ENCODE data around the gene CCDC82. TPM values are rescaled to one million over a fixed set of nuclear protein-coding genes. Genes with fewer than 3 reads are reported as not detected.

CCDC82 gene
- total and polyA plus RNA-seq, 9 donors = 14.8 to 31.8 (median 23.0) TPM

DNA sequence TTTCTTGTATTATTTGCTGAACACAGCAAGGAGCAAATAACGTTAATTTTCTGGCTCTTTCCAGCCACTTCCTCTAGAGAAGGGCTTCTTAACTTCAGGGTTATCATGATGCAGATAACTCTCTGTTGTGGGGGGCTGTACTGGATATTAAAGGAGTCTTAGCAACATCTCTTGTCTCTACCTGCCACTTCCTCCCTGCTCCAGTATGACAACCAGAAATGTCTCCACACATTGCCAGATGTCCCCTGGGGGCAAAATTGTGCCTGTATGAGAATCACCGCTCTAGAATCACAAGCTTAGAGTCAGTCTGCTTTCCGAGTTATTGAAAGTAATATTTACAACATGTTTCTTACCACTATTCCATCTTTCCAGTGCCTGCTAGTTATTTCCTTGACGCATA lies 6.9 kb upstream of the CCDC82 start:
- Histone ChIP-seq H3K36me3 (no peaks in the 10 kb centered on the region), H3K4me3 (no peak overlapping the region), H3K4me1 (ENCODE audit: insufficient read depth) (no peaks in the 10 kb centered on the region), H3K27me3 (no peaks in the 10 kb centered on the region), H3K27ac (no peak overlapping the region), H3K9me3 (no peaks in the 10 kb centered on the region)
- TF ChIP-seq, protein P1, sequence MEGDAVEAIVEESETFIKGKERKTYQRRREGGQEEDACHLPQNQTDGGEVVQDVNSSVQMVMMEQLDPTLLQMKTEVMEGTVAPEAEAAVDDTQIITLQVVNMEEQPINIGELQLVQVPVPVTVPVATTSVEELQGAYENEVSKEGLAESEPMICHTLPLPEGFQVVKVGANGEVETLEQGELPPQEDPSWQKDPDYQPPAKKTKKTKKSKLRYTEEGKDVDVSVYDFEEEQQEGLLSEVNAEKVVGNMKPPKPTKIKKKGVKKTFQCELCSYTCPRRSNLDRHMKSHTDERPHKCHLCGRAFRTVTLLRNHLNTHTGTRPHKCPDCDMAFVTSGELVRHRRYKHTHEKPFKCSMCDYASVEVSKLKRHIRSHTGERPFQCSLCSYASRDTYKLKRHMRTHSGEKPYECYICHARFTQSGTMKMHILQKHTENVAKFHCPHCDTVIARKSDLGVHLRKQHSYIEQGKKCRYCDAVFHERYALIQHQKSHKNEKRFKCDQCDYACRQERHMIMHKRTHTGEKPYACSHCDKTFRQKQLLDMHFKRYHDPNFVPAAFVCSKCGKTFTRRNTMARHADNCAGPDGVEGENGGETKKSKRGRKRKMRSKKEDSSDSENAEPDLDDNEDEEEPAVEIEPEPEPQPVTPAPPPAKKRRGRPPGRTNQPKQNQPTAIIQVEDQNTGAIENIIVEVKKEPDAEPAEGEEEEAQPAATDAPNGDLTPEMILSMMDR (IDR thresholded peaks at IDR 0.05) = no peak
- TF ChIP-seq EP300 (IDR thresholded peaks at IDR 0.05) (no peak), POLR2A (IDR thresholded peaks at IDR 0.05) (no peak)
- intact Hi-C loops (cut with DNase I) = no loop called here
- WGBS, 3 donors = 62 to 70% (median 65%) methylated on average over 4 of the region's 4 CpGs
- no peak for DNase-seq

DNA sequence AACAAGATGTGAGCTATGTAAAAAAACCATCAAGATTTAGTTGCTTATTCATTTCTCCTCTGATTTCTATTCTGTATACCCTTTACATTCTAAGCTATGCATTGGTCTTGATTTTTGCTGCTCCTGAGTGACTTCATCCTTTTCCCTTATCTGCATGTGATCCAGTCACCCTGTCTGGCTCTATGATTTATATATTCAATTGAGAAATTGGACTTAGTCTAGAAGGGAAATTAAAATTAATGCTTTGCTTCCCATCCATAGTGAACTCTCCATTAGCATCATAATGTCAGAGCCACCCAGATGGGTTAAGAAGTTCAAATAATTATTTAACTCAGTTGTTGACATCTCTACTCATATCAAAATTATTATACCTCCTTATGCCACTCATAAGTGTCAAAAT lies 5.1 kb upstream of the CCDC82 start:
- Histone ChIP-seq H3K27me3 (no peaks in the 10 kb centered on the region), H3K4me1 (ENCODE audit: insufficient read depth) (peaks cover 2% of the 10 kb centered on the region), H3K27ac (no peak overlapping the region), H3K36me3 (no peaks in the 10 kb centered on the region), H3K9me3 (no peaks in the 10 kb centered on the region), H3K4me3 (no peak overlapping the region)
- intact Hi-C loops (cut with DNase I) = no loop called here
- no peak for DNase-seq
- TF ChIP-seq, protein P1 (IDR thresholded peaks at IDR 0.05) = no peak
- TF ChIP-seq EP300 (IDR thresholded peaks at IDR 0.05) = no peak
- no peak for TF ChIP-seq POLR2A (IDR thresholded peaks at IDR 0.05)

DNA sequence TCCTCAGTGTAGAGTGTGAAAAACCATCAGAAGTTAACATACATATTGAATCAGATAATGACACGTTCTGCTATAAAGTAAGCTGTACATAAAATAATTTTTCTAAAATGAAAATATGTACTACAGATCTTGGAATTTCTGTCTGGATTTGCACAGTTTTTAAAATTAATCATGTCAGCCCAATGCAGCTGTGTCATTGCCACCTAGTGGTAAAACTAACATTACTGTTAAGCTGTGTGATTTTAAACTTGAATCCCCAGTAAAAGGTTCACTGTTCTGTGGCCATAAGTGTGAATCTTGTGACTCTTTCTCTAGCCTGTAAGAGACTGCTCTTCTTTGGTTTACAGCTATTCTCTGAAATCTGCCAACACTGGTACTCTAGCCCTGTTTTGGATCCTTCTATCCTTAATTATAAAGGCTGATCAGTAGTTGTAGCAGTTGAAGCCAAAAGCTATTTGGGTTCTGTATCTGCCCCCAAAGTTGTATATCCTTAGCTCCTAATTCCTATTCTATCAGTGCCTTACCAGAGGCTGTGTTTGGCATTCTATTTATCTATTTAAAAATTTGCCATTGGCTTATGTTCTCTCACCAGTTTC lies 4.1 kb upstream of the CCDC82 start:
- no peak overlapping the region for H3K4me3 ChIP-seq
- intact Hi-C loops (cut with DNase I) = no loop called here
- no peaks in the 10 kb centered on the region for H3K9me3 ChIP-seq
- TF ChIP-seq EP300 (IDR thresholded peaks at IDR 0.05) (no peak), POLR2A (IDR thresholded peaks at IDR 0.05) (no peak)
- TF ChIP-seq, protein P1 (IDR thresholded peaks at IDR 0.05) = peak; percentile 24 to 31 (median 25)
- peaks cover 2% of the 10 kb centered on the region for H3K4me1 ChIP-seq (ENCODE audit: insufficient read depth)
- WGBS, 3 donors = 7 to 22% (median 8%) methylated on average over 1 of the region's 1 CpG
- DNase-seq = no peak
- no peaks in the 10 kb centered on the region for H3K27me3 ChIP-seq
- no peaks in the 10 kb centered on the region for H3K36me3 ChIP-seq
- H3K27ac ChIP-seq = no peak overlapping the region

DNA sequence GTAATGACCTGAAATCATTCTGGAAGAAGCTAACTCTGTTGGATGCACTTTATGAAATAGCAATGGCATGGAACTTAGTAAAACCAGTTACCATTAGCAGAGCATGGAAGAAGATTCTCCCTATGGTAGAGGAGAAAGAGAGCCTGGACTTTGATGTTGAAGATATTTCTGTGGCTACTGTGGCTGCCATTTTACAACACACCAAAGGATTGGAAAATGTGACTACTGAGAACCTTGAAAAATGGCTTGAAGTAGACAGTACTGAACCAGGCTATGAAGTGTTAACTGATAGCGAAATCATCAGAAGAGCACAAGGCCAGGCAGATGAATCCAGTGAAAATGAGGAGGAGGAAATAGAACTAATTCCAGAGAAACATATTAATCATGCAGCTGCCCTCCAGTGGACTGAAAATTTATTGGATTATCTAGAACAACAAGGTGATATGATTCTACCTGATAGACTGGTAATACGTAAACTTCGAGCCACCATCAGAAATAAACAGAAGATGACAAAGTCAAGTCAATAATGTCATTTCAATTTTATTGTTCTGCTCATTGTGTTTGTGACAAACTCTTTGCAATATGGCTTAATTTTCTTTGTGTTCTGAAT lies 2.1 kb upstream of the CCDC82 start:
- H3K36me3 ChIP-seq = no peaks in the 10 kb centered on the region
- H3K27me3 ChIP-seq = no peaks in the 10 kb centered on the region
- DNase-seq = no peak
- 94 to 98% (median 96%) methylated on average over 3 of the region's 3 CpGs for WGBS, 3 donors
- H3K27ac ChIP-seq = no peak overlapping the region
- intact Hi-C loops (cut with DNase I) = no loop called here
- no peaks in the 10 kb centered on the region for H3K9me3 ChIP-seq
- H3K4me3 ChIP-seq = no peak overlapping the region
- no peak for TF ChIP-seq POLR2A (IDR thresholded peaks at IDR 0.05)
- TF ChIP-seq, protein P1 (IDR thresholded peaks at IDR 0.05) = no peak
- no peak for TF ChIP-seq EP300 (IDR thresholded peaks at IDR 0.05)
- H3K4me1 ChIP-seq (ENCODE audit: insufficient read depth) = peaks cover 2% of the 10 kb centered on the region
